Measurements from ENCODE around the gene ERC2.
"Not testable (repeated sequence)": the region's sequence is repeated elsewhere in the genome, so short reads cannot be mapped to it uniquely, and the experiment has no call there.

Gene ERC2

GRCh38 chr3:56309465-56309864 lies 158.8 kb downstream of the ERC2 start:
- DNase-seq (ENCODE audit: low read depth), result no peak

DNA sequence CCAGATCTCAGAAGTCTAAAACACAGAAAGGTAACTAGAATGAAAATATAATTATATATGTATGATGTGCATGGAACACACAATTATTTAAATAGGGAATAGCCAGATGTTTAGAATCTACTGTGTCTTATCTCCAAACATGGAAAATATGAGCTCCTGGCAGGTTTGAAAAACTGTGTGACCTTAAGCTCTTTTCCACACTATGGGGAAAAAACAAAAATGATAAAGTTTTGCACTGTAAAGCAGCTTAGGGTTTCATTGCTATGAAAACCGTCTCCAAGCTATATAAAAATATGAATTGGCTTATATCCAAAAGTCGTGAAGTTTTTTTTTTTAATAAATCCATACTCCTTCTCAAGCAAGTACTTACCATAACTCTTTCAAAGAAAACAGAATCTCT lies 159.8 kb downstream of the ERC2 start:
- no peak for DNase-seq (ENCODE audit: low read depth)

- DNase-seq (ENCODE audit: low read depth), result no peak
These were observed 164.2 kb downstream of the ERC2 start for GRCh38 chr3:56304069-56304468.

DNA sequence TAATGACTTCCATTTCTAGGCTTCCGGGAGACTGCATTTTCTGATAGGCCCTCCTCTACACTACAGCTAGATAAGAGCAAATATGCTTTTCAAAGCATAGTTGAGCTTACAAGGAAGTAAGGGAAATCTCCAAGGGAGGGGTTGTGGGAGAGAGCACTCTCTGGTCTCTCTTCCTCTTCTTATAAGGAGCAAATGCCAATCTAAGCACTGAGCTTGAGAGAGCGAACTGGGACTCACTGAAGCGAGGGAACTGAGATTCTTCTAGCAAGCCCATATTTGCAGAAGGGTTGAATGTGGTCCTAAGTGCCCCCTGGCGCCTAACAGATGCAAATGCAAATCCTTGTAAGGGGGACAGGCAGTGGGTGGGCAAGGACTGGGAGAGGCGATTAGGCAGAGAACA lies 164.8 kb downstream of the ERC2 start:
- DNase-seq (ENCODE audit: low read depth), result no peak

DNA sequence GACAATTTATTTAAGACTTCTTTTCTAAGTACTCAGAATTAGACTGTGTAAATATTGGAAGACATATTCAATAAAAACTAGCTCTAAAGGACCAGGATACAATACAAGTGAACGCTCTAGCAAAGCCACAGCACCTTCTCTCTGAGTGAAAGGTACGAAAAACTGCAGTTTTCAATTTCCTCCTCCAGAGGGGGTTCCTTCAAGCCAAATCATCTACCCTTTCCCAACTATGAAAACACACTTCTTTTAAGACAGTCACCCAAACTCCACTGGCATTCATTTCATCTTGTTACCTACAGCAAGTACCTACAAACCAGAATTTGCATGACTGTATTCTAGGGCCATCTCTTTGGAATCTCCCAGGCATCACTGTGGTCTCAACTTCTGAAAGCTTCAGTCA lies 165.8 kb downstream of the ERC2 start:
- DNase-seq (ENCODE audit: low read depth), result no peak

- DNase-seq (ENCODE audit: low read depth), result no peak
These were observed 170.9 kb downstream of the ERC2 start for GRCh38 chr3:56297281-56297840.

GRCh38 chr3:56296361-56296760 lies 171.9 kb downstream of the ERC2 start:
- no peak for DNase-seq (ENCODE audit: low read depth)

- DNase-seq (ENCODE audit: low read depth), result no peak
These were observed 173.1 kb downstream of the ERC2 start for GRCh38 chr3:56295161-56295560.

DNA sequence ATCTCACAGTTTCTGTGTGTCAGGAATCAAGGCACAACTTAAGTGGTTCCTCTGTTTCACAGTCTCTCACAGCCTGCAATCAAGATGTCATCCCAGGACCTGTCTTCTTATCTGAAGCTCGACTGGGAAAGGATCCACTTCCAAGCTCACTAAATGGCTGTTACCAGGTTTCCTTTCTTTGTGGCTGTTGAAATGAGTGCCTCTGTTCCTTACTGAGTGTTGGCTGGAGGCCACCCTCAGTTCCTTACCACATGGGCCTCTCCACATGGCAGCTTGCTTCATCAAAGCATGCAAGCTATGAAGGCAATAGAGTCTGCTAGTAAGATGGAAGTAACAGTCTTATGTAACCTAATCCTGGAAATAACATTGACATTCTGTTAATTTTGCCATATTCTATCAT lies 174.0 kb downstream of the ERC2 start:
- no peak for DNase-seq (ENCODE audit: low read depth)

- DNase-seq (ENCODE audit: low read depth), result no peak
These were observed 176.3 kb downstream of the ERC2 start for GRCh38 chr3:56291953-56292352.

DNA sequence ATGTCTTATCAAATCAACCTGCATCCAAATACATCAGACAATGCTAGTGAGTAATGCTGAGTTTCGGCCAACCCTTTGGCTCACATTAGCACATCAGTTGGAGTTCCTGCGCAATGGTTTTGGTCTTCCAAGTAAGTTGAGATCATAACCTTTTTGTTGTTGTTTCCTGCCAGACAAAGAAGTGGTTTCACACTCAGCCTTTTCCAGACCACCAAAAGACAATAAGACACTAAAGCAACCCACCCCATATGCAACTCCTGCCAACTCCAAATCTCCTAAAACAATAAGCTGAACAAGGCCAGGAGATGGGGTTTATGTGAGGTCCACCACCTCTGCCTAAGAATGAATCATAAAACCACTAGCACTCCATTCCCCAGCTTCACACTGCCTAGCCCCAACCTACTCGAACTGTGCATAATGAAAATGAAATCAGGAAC lies 177.0 kb downstream of the ERC2 start:
- DNase-seq (ENCODE audit: low read depth), result no peak

DNA sequence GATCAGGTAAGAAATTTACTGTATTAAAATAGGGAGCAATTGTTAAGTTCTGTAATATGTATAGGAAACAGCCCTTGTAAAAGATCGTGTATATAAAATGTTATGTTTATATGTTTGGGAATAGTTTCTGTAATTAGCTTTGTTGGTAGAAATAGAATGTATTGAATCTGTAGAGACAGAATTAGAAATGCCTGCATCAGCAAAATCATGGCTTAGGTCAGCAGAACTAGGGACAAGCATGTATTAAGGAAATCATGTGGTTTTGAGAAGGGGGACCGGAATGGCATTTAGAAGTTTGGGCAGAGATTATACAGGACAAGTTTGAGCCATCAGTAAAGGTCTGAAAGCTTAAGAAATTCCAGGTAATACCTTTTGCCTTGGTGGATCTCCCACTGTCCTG lies 177.9 kb downstream of the ERC2 start:
- DNase-seq (ENCODE audit: low read depth), result no peak

DNA sequence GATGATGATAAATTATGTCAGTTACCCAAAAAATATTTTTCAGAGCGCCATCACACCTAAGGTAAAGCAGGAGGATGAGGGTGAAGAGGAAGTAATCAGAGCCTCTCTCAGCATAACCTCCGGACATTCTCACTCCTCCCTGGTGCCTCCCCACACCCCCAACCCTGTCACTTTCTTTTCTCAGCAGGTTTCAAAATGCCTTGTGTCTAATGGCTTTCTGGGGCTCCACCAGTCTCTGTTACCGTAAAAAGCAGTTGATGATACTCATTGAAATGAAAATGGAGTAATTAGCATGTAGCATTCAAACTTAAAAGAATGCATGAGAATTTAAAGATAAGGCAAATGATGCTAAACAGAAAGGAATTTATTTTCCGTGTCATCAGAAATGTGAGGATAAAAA lies 180.0 kb downstream of the ERC2 start:
- DNase-seq (ENCODE audit: low read depth), result no peak

DNA sequence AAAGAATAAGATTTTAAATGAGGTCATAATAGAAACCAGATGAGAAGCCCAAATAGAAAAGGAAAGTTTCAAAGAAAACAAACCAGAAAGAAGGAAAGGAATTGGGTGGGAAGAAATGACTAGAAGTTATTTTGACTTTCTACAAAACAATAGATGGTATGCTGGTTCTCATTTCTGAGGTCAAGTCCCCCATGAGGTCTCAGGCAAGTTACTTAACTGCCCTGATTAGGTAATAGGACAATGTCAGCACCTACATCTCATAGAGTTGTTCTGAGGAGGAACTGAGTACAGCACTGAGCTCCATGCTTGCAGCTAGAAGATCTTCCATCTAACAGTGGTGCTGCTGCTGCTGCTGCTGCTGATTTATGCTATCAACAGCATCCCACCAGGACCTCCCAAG lies 185.9 kb downstream of the ERC2 start:
- no peak for DNase-seq (ENCODE audit: low read depth)

DNA sequence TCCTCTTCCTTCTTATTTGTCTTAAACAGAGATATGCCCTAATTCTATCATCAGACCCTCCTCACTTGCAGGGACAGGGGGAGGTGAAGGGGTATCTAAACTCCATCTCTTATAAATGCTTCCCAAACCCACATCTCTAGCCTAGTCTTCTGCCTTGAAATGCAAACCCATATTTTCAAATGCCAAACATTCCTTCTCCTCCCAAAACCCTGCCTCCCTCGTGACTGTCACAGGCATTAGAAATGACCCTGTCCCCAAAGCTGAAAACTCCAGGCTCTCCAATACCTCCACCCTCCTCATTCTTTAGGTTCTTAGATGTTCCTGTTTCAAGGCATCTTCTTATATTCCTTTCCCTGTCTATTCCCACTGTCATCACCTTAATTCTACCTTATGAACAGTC lies 191.0 kb downstream of the ERC2 start:
- no peak for DNase-seq (ENCODE audit: low read depth)

- no peak for DNase-seq (ENCODE audit: low read depth)
These were observed 193.1 kb downstream of the ERC2 start for GRCh38 chr3:56275120-56275519.

DNA sequence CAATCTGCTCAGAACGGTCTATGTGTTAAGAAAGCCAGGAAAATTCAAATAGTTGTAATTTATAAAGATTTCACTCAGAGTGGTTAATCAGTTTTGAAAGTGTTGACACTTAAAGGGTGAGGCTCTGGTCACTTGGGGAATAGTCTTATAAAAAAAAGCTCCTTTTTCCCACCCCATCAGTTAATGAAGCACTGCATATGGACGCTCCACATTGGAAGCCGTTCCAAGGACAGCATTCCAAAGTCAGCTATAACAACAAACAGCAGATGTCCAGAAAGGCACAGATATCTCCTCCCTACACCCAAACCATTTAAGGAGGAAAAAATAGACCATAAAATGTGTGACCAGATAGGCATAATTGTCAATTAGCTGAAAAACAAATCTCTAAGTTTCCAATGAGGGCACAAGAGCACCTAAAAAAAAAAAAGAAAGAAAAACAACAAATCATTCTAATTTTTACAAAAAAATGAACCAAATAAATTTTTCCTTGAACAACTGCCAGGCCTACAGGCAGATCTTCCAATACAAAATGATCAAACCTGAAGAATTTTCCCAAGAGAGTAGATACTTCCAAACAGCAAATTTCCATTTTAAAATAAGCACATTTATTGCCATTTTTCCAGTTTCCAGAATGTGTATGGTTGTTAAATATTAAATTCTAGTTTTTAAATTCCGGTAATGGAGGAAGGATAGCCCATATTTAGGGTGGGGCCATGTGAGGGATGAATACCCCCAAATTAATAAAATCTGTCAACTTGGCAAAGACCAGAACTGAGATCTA lies 198.3 kb downstream of the ERC2 start:
- no peak for DNase-seq (ENCODE audit: low read depth)

DNA sequence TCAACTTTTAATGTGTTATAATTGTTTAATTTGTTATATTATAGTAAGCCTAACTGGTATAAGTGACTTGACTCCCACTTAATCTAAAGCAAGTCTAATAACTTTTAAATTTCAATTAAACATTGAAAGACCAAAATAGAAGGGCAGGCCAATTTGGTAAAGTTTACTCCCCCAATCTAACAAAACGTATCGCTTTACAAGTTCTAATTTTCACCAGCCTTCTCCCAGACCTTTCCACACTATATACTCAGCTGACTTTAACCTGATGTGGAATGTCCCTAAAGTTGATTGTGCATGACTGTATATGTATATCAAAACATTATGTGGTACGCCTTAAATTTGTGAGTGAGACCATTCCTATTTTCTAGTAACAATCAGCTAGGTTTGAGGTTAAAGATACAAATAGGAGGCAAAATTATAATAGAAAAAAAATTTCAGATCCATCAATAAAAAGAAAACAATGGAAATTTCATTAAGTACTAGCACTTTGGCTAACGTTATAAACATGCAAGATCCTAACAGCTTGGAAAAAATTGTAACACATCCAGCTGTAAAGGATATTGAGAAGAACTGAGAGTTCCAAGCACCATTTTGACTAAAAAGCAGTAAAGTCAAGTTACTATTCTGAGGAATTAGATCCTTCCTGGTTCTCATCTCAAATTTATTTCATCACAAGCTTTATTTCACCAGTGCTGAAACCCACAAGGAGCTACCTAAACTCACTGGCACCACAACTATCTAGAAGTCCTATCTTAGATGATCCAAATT lies 199.5 kb downstream of the ERC2 start:
- DNase-seq (ENCODE audit: low read depth), result no peak

GRCh38 chr3:56261852-56262251 lies 206.4 kb downstream of the ERC2 start:
- DNase-seq (ENCODE audit: low read depth), result not testable (repeated sequence)

DNA sequence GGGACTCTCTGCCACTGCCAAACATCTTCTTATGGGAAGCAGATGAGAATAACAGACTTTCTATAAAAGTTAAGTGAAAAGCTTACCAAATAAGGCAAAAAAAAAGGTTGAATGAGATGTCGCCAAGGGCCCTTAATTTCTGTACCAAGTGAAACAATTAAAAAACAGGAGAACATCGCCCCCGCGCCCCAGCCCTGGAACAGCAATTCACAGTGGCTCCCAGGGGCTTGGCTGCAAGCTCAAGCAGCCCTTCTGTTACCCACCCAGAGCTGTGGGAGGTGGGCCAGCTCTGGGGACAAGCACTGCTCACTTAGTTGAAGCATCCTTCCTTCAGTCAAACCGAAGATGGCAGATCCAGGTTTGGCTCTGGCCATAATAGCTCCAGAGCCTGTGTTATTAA lies 208.0 kb downstream of the ERC2 start:
- DNase-seq (ENCODE audit: low read depth), result no peak

- DNase-seq (ENCODE audit: low read depth), result no peak
These were observed 210.4 kb downstream of the ERC2 start for GRCh38 chr3:56257826-56258225.

DNA sequence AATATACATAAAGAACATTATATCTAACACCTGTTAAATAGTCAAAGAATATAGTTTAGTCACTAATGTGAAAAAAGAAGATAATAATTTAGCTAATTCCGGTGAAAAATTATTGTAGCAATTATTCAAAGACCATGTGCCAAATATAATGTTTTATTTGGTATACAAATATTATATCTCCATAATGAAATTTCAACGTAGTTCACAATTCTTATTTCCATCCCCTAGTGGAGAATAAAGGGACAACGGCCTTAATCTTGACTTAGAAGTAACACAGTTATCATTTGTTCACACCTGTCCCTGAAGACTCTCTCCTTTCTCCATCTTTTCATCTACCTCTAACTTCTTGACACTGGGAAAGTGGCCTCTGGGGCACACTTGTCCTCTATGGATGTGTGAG lies 213.4 kb downstream of the ERC2 start:
- no peak for DNase-seq (ENCODE audit: low read depth)

DNA sequence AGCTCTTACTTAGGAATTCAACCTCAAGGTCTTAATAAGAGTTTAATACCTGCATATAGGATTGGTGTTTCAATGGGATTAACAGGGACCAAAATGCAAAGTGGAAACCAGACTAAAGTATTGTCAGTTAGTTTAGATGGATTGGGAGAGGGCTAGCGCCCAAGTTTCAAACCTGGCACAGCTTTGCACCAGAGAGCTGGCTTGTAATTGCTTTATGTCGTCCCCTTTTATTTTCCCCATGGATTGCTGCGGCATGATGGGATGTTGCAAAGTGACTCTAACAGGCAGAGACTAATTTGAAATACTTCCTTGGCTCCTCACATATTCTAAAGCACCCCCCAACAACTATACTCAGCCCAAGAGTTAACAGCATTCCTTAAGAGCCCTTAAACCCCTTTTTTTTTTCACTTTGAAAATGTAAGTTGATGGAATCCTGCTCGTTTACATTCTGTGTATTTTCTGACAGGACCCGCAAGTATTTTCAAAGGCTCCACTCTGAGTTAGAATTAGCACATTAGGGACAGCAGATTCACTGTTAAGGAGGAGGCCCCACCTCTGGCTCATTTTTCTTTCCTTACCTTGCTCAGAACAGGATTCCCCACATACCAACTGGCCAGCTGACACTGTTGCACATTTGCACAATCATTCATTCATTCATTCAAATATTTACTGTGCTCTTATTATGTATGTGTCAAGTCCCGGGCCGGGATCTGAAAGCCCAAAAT lies 214.2 kb downstream of the ERC2 start:
- no peak for DNase-seq (ENCODE audit: low read depth)

Measured in activated T-cell treated with anti-CD3 and anti-CD28 coated beads for 24 hours (primary cell).